ENCODE data around the gene PHLPP1. TPM values are rescaled to one million over a fixed set of nuclear protein-coding genes. Genes with fewer than 3 reads are reported as not detected.
A peak's percentile ranks its signal among the peaks of the same experiment; 100 is the strongest.

PHLPP1 gene
- total RNA-seq, 1 experiment from 2014 or later, result 14.1 TPM

GRCh38 chr18:62777814-62778213 is 62.5 kb downstream of the PHLPP1 start:
- POLR2A ChIA-PET (ENCODE audit: unreplicated experiment), result no interaction called here
- no peak for TF ChIP-seq EZH2phosphoT487 (IDR thresholded peaks at IDR 0.05; ENCODE audit: borderline replicate concordance, low read length)
- TF ChIP-seq, protein P1, sequence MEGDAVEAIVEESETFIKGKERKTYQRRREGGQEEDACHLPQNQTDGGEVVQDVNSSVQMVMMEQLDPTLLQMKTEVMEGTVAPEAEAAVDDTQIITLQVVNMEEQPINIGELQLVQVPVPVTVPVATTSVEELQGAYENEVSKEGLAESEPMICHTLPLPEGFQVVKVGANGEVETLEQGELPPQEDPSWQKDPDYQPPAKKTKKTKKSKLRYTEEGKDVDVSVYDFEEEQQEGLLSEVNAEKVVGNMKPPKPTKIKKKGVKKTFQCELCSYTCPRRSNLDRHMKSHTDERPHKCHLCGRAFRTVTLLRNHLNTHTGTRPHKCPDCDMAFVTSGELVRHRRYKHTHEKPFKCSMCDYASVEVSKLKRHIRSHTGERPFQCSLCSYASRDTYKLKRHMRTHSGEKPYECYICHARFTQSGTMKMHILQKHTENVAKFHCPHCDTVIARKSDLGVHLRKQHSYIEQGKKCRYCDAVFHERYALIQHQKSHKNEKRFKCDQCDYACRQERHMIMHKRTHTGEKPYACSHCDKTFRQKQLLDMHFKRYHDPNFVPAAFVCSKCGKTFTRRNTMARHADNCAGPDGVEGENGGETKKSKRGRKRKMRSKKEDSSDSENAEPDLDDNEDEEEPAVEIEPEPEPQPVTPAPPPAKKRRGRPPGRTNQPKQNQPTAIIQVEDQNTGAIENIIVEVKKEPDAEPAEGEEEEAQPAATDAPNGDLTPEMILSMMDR (conservative IDR thresholded peaks at IDR 0.05; ENCODE audit: low read depth, low read length), result no peak
- no peak for TF ChIP-seq EZH2 (IDR thresholded peaks at IDR 0.05; ENCODE audit: low read length, unreplicated experiment)

GRCh38 chr18:62778976-62779869 is 63.9 kb downstream of the PHLPP1 start:
- Histone ChIP-seq H3K9ac (ENCODE audit: low read length) (no peak overlapping the region), H3K4me1 (ENCODE audit: insufficient read depth, low read length) (peaks cover 22% of the 10 kb centered on the region), H3K27me3 (ENCODE audit: low read length) (no peaks in the 10 kb centered on the region), H3K27ac (ENCODE audit: low read length) (no peak overlapping the region), H3K9me2 (replicated peaks; ENCODE audit: low read length) (no peaks in the 10 kb centered on the region), H3K9me3 (ENCODE audit: low read length) (no peaks in the 10 kb centered on the region), H3K36me3 (ENCODE audit: low read depth, low read length) (no peaks in the 10 kb centered on the region), H3K79me2 (ENCODE audit: low read length) (peaks cover 88% of the 10 kb centered on the region), H2AFZ (ENCODE audit: low read length) (no peak overlapping the region), H4K20me1 (ENCODE audit: low read length) (peaks cover 11% of the 10 kb centered on the region), H3K4me3 (ENCODE audit: low read length) (no peak overlapping the region), H3F3A (ENCODE audit: low read length, unreplicated experiment) (no peaks in the 10 kb centered on the region), H3K4me2 (ENCODE audit: low read length) (no peak overlapping the region)
- ChIA-PET POLR2A (ENCODE audit: unreplicated experiment) (no interaction called here), CTCF (interaction anchor here (0.6 kb wide), 1 partner anchor 530 kb away, joined by 3 read pairs; no protein-coding TSS in a partner anchor)
- TF ChIP-seq, protein P1 (conservative IDR thresholded peaks at IDR 0.05; ENCODE audit: low read depth, low read length), result no peak
- TF ChIP-seq EZH2 (IDR thresholded peaks at IDR 0.05; ENCODE audit: low read length, unreplicated experiment) (no peak), EZH2phosphoT487 (IDR thresholded peaks at IDR 0.05; ENCODE audit: borderline replicate concordance, low read length) (no peak)
- no TSS peak for BruUV-seq (replicated peaks)
- intact Hi-C loops (cut with micrococcal nuclease), result no loop called here
- DNase-seq (no peak), ATAC-seq (no peak)

More at GRCh38 chr18:62777814-62778213, 62.5 kb downstream of the PHLPP1 start:
- ATAC-seq (no peak), DNase-seq (no peak)
- CTCF ChIA-PET, result no interaction called here
- H3K9ac ChIP-seq (ENCODE audit: low read length), result no peak overlapping the region
- no peak overlapping the region for H3K4me3 ChIP-seq (ENCODE audit: low read length)
- peaks cover 22% of the 10 kb centered on the region for H3K4me1 ChIP-seq (ENCODE audit: insufficient read depth, low read length)
- H4K20me1 ChIP-seq (ENCODE audit: low read length), result peaks cover 11% of the 10 kb centered on the region
- H3K27ac ChIP-seq (ENCODE audit: low read length), result no peak overlapping the region
- H3K27me3 ChIP-seq (ENCODE audit: low read length), result no peaks in the 10 kb centered on the region
- intact Hi-C loops (cut with micrococcal nuclease), result no loop called here
- BruUV-seq (replicated peaks), result no TSS peak
- H3K9me2 ChIP-seq (replicated peaks; ENCODE audit: low read length), result no peaks in the 10 kb centered on the region
- H3F3A ChIP-seq (ENCODE audit: low read length, unreplicated experiment), result no peaks in the 10 kb centered on the region
- no peaks in the 10 kb centered on the region for H3K9me3 ChIP-seq (ENCODE audit: low read length)
- H3K4me2 ChIP-seq (ENCODE audit: low read length), result no peak overlapping the region
- H3K36me3 ChIP-seq (ENCODE audit: low read depth, low read length), result no peaks in the 10 kb centered on the region
- H3K79me2 ChIP-seq (ENCODE audit: low read length), result peaks cover 88% of the 10 kb centered on the region
- H2AFZ ChIP-seq (ENCODE audit: low read length), result no peak overlapping the region

GRCh38 chr18:62781262-62781661 is 65.9 kb downstream of the PHLPP1 start:
- no peak overlapping the region for H2AFZ ChIP-seq (ENCODE audit: low read length)
- intact Hi-C loops (cut with micrococcal nuclease), result no loop called here
- H4K20me1 ChIP-seq (ENCODE audit: low read length), result peaks cover 11% of the 10 kb centered on the region
- peak overlapping the region; percentile 55 for H3K27ac ChIP-seq (ENCODE audit: low read length)
- no peak overlapping the region for H3K9ac ChIP-seq (ENCODE audit: low read length)
- no peaks in the 10 kb centered on the region for H3K9me2 ChIP-seq (replicated peaks; ENCODE audit: low read length)
- H3K4me1 ChIP-seq (ENCODE audit: insufficient read depth, low read length), result peaks cover 22% of the 10 kb centered on the region
- no TSS peak for BruUV-seq (replicated peaks)
- H3K79me2 ChIP-seq (ENCODE audit: low read length), result peaks cover 91% of the 10 kb centered on the region
- H3K36me3 ChIP-seq (ENCODE audit: low read depth, low read length), result no peaks in the 10 kb centered on the region
- H3K27me3 ChIP-seq (ENCODE audit: low read length), result no peaks in the 10 kb centered on the region
- TF ChIP-seq EZH2phosphoT487 (IDR thresholded peaks at IDR 0.05; ENCODE audit: borderline replicate concordance, low read length), result no peak
- no peak for TF ChIP-seq EZH2 (IDR thresholded peaks at IDR 0.05; ENCODE audit: low read length, unreplicated experiment)
- TF ChIP-seq, protein P1 (conservative IDR thresholded peaks at IDR 0.05; ENCODE audit: low read depth, low read length), result no peak
- DNase-seq (no peak), ATAC-seq (no peak)
- peak overlapping the region; percentile 46 for H3K4me2 ChIP-seq (ENCODE audit: low read length)
- no peaks in the 10 kb centered on the region for H3K9me3 ChIP-seq (ENCODE audit: low read length)
- POLR2A ChIA-PET (ENCODE audit: unreplicated experiment), result no interaction called here
- no peak overlapping the region for H3K4me3 ChIP-seq (ENCODE audit: low read length)
- CTCF ChIA-PET, result interaction anchor here (0.7 kb wide), 1 partner anchor 146 kb away, joined by 5 read pairs; no protein-coding TSS in a partner anchor
- H3F3A ChIP-seq (ENCODE audit: low read length, unreplicated experiment), result no peaks in the 10 kb centered on the region

Measured in PC-3 (cell line).